Measurements from ENCODE around the gene HEBP2. TPM values are rescaled to one million over a fixed set of nuclear protein-coding genes. Genes with fewer than 3 reads are reported as not detected.

HEBP2 gene
- total RNA-seq, 4 donors from 2014 or later, result 30.4 to 85.8 (median 46.6) TPM

DNA sequence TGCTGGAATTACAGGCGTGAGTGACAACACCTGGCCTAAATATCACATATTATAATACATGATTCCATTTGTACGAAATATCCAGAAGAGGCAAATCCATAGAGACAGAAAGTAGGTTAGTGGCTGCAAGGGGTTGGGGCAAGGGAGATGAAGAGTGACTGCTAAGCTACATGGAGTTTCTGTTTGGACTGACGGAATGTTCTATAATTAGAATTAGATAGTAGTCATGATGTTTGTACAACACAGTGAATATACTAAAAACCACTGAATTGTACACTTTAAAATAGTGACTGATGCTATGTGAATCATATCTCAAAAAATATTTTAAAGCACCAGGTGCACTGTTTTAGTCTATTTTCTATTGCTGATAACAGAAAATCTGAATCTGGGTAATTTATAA is 3.7 kb upstream of the HEBP2 start:
- TF ChIP-seq, protein P1, sequence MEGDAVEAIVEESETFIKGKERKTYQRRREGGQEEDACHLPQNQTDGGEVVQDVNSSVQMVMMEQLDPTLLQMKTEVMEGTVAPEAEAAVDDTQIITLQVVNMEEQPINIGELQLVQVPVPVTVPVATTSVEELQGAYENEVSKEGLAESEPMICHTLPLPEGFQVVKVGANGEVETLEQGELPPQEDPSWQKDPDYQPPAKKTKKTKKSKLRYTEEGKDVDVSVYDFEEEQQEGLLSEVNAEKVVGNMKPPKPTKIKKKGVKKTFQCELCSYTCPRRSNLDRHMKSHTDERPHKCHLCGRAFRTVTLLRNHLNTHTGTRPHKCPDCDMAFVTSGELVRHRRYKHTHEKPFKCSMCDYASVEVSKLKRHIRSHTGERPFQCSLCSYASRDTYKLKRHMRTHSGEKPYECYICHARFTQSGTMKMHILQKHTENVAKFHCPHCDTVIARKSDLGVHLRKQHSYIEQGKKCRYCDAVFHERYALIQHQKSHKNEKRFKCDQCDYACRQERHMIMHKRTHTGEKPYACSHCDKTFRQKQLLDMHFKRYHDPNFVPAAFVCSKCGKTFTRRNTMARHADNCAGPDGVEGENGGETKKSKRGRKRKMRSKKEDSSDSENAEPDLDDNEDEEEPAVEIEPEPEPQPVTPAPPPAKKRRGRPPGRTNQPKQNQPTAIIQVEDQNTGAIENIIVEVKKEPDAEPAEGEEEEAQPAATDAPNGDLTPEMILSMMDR (IDR thresholded peaks at IDR 0.05), result no peak
- no peak for TF ChIP-seq POLR2A (IDR thresholded peaks at IDR 0.05)
- Histone ChIP-seq H3K9me3 (no peaks in the 10 kb centered on the region), H3K27ac (no peak overlapping the region), H3K4me1 (peaks cover 0 to 5% (median 0%) of the 10 kb centered on the region in 4 donors), H3K36me3 (no peaks in the 10 kb centered on the region), H3K4me3 (no peak overlapping the region), H3K27me3 (no peaks in the 10 kb centered on the region)
- no peak for DNase-seq

DNA sequence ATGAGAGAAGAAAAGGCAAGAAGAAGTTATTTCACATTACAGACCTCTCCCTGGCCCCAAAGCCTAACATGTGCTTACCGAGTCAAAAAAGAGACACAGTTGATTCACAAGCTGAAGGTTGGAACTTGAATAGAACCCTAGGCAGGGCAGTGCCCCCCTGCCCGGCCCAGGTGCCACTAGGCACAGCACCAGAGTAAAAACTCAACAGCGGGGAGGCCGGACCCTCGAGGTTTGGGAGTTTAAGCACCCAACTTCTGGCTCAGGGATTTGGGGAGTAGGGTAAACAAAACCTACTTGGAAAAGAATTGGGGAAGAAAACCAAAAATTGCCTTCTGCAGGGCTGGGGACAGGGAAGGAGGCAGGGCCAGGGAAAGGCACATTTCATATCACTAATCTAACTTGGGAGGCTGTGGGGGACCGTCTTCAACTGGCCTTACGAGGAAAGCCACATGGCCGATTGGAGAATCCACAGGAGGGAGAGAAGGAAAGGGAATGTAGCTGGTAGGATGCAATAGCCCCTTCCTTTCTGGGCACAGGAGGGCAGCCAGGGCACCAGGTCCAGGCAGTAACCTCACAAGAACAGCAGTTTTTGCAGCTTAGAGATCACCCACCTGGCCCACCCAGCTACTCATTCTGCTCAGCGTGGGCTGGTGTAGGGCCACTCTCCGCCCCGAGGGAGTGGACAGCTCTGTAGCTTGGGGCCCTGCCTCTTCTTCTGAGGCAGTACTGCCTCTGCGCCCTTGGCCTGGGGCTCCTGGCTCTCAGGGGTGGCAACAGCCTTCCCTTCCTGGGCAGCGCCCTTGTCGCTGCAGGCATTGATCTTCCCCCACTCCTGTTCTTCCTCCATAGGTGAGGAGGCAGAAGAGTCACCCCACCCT is 1.8 kb upstream of the HEBP2 start:
- no peaks in the 10 kb centered on the region for H3K27me3 ChIP-seq
- DNase-seq, result no peak
- no peak overlapping the region for H3K27ac ChIP-seq
- H3K9me3 ChIP-seq, result no peaks in the 10 kb centered on the region
- peaks cover 0 to 16% (median 0%) of the 10 kb centered on the region in 3 donors for H3K36me3 ChIP-seq
- peaks cover 0 to 15% (median 0%) of the 10 kb centered on the region in 4 donors for H3K4me1 ChIP-seq
- no peak for TF ChIP-seq POLR2A (IDR thresholded peaks at IDR 0.05)
- TF ChIP-seq, protein P1 (IDR thresholded peaks at IDR 0.05), result no peak
- H3K4me3 ChIP-seq, result no peak overlapping the region

DNA sequence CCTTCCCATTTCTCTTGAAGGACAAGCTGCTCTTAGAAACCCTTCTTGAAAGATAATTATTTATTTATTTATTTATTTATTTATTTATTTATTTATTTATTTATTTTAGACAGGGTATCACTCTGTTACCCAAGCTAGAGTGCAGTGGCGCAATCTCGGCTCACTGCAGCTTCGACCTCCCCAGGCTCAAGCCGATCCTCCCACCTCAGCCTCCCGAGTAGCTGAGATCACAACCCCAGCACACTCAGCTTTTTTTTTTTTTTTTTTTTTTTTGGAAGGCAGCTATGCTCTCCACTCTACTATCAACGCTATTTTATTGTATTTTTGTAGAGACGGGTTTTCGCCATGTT is 1.2 kb upstream of the HEBP2 start:
- H3K27ac ChIP-seq, result peak overlapping the region in 3 of 4 donors; percentile 88 to 96 (median 94)
- H3K9me3 ChIP-seq, result no peaks in the 10 kb centered on the region
- peak overlapping the region in 3 of 4 donors; percentile 80 to 96 (median 92) for H3K4me3 ChIP-seq
- DNase-seq, result no peak
- peaks cover 0 to 15% (median 0%) of the 10 kb centered on the region in 4 donors for H3K4me1 ChIP-seq
- H3K36me3 ChIP-seq, result peaks cover 0 to 22% (median 0%) of the 10 kb centered on the region in 3 donors
- H3K27me3 ChIP-seq, result no peaks in the 10 kb centered on the region
- TF ChIP-seq POLR2A (IDR thresholded peaks at IDR 0.05), result no peak

DNA sequence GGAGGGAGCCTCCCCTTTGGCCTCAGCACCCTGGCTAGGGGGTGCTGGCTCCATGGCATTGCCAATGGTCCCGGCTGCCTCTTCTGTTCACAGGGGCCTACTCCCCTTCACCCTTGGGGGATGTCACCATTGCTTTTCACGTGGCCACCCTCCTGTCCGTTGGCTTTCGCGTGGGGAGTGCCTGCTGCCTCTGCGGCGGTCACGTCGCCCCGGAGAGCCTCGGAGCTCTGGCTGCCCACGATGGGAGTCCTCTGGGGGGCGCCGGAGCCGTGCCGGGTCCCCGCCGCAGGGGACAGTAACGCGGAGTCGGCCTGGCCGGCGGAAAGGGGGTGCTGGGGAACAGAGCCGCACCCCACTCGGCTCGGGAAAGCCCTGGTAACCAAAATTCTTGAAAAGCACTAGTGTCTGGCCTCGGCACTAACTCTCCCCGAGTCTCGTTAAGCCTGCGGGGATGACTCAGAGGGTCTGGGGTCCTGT is 661 bp upstream of the HEBP2 start:
- Histone ChIP-seq H3K36me3 (peaks cover 0 to 28% (median 0%) of the 10 kb centered on the region in 3 donors), H3K27me3 (no peaks in the 10 kb centered on the region), H3K4me1 (peaks cover 0 to 15% (median 0%) of the 10 kb centered on the region in 4 donors), H3K4me3 (peak overlapping the region; percentile 75 to 96 (median 86)), H3K27ac (peak overlapping the region; percentile 88 to 96 (median 95)), H3K9me3 (no peaks in the 10 kb centered on the region)
- TF ChIP-seq, protein P1 (IDR thresholded peaks at IDR 0.05), result peak in 2 of 6 experiments; percentile 8 to 28
- no peak for TF ChIP-seq POLR2A (IDR thresholded peaks at IDR 0.05)
- peak; percentile 55 to 71 (median 69) for DNase-seq

DNA sequence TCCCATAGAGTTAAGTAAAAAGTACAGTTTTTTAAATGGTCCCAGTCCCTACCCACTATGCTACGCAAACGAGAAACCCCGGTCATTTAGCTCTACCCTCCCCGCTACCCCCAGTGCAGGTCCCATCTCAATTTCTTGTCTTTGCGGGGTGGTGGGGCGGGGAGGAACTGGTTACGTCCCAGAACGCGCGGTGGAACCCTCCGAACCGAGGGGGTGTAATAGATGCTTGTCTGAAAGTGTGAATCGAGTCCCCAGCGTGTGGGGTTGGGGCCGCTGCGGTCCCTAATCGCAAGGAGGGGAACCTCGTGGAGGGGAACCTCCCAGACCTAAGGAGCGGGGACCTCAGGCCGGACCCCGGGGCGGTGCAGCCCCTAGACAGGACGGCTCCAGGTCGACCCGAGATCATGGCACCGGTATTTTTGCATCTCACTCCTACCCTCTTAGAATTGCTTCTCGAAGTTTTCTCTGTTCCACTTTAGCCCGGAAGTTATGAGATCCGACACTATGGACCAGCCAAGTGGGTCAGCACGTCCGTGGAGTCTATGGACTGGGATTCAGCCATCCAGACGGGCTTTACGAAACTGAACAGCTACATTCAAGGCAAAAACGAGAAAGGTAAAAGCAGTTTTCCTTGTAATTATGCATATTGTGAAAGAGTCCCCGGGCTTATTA is 779 bp downstream of the HEBP2 start:
- peaks cover 0 to 15% (median 0%) of the 10 kb centered on the region in 4 donors for H3K4me1 ChIP-seq
- DNase-seq, result peak; percentile 52 to 69 (median 63)
- peaks cover 0 to 40% (median 0%) of the 10 kb centered on the region in 3 donors for H3K36me3 ChIP-seq
- peak overlapping the region; percentile 75 to 96 (median 86) for H3K4me3 ChIP-seq
- TF ChIP-seq, protein P1 (IDR thresholded peaks at IDR 0.05), result no peak
- no peak for TF ChIP-seq POLR2A (IDR thresholded peaks at IDR 0.05)
- peak overlapping the region; percentile 88 to 96 (median 95) for H3K27ac ChIP-seq
- H3K9me3 ChIP-seq, result no peaks in the 10 kb centered on the region
- H3K27me3 ChIP-seq, result no peaks in the 10 kb centered on the region
